Peyer's patch (tissue), 4 donors: ENCODE measurements around the gene FGF8. TPM values are rescaled to one million over a fixed set of nuclear protein-coding genes. Genes with fewer than 3 reads are reported as not detected.

ENCODE experiments used
- DNase-seq, 3 donors: peaks; one replicate each; pipeline ENCODE4 v3.0.0-alpha.2; 2017 to 2019
- H3K27ac ChIP-seq, 4 donors: fragments of 200-600 bp; sonication (generic); one replicate each; pipeline ENCODE4 v1.5.1; 2016 to 2019
- H3K27me3 ChIP-seq, 2 donors: fragments of 200-600 bp; sonication (generic); one replicate each; pipeline ENCODE4 v1.5.1; 2019
- H3K36me3 ChIP-seq, 3 donors: fragments of 200-600 bp; sonication (generic); one replicate each; pipeline ENCODE4 v1.5.1; 2016 to 2019
- H3K4me1 ChIP-seq, 4 donors: fragments of 200-600 bp; sonication (generic); one replicate each; pipeline ENCODE4 v1.5.1; 2016 to 2019
- H3K4me3 ChIP-seq, 4 donors: fragments of 200-600 bp; sonication (generic); 1 replicate in 3 of 4; 2 replicates in 1 of 4; pipeline ENCODE4 v1.5.1; 2016 to 2019; ENCODE audit warnings: mild to moderate bottlenecking in 1 of 4
- H3K9me3 ChIP-seq, 4 donors: fragments of 200-600 bp; sonication (generic); one replicate each; pipeline ENCODE4 v1.5.1; 2016 to 2019; ENCODE audit warnings: mild to moderate bottlenecking in 1 of 4
- POLR2A ChIP-seq, 2 donors: fragments of 450-650 bp; IDR thresholded peaks; one replicate each; pipeline ENCODE4 v1.5.1; 2017; ENCODE audit warnings: antibody characterized with exemption in 2 of 2, mild to moderate bottlenecking in 2 of 2, moderate library complexity in 2 of 2
- total RNA-seq, 4 donors: library from RNA; depleted of rRNA; stranded (reverse); fragments of >200 nt; gene quantifications; one replicate each; pipeline ENCODE4 v1.1.0, GENCODE V29; 2016
- TF ChIP-seq, protein P1 (sequence below), 6 experiments: fragments of 450-650 bp in 4 of 6; fragments of 200-600 bp in 2 of 6; sonication (generic) in 1 of 6; IDR thresholded peaks; one replicate each; pipeline ENCODE4 v1.5.1; 2017 to 2019; ENCODE audit warnings: antibody characterized with exemption in 6 of 6, mild to moderate bottlenecking in 3 of 6, moderate library complexity in 1 of 6

Gene FGF8
- total RNA-seq, 4 donors from 2014 or later, result not detected

DNA sequence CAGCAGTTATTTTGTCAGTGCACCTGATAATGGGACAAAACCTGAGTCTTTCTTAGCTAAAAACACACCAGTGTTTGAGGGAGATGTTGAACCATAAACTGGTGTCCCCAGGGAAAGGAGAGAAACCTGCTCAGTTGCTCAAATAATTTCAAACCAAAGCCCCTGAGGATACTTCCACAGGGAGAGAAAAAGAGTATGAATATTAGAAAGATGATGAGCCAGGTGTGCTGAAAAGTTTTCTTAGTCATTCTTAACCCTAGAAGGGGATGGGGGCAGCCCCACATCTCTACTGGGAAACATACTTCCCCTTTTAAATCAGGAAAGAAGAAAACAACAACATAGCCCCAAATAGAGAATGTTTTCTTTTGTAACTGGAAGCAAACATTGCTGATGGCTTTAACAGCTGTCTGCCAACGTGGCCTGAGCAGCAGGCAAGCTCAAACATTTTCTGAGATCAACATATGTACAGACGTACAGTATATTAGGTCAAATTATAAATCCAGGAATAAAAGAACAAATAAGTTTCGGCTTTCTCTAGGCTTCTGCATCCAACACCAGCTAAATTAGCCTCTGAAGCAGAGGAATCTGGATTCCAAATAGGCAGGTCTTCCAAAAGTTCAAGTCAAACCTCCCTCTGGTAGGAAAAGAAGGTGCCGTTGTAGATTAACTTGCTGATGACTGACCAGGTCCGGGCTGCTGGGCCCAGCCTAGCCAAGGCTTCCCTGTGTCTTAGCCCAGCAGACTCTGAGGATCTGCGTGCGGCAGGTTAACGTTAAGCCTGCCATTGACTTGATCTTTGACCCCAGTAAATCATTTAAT, 50.4 kb downstream of the FGF8 start:
- peak in 2 of 3 donors; percentile 66 to 68 for DNase-seq
- TF ChIP-seq POLR2A (IDR thresholded peaks at IDR 0.05), result peak; percentile 16 to 52
- TF ChIP-seq, protein P1, sequence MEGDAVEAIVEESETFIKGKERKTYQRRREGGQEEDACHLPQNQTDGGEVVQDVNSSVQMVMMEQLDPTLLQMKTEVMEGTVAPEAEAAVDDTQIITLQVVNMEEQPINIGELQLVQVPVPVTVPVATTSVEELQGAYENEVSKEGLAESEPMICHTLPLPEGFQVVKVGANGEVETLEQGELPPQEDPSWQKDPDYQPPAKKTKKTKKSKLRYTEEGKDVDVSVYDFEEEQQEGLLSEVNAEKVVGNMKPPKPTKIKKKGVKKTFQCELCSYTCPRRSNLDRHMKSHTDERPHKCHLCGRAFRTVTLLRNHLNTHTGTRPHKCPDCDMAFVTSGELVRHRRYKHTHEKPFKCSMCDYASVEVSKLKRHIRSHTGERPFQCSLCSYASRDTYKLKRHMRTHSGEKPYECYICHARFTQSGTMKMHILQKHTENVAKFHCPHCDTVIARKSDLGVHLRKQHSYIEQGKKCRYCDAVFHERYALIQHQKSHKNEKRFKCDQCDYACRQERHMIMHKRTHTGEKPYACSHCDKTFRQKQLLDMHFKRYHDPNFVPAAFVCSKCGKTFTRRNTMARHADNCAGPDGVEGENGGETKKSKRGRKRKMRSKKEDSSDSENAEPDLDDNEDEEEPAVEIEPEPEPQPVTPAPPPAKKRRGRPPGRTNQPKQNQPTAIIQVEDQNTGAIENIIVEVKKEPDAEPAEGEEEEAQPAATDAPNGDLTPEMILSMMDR (IDR thresholded peaks at IDR 0.05), result peak in 2 of 6 experiments; percentile 18 to 23
- no peaks in the 10 kb centered on the region for H3K36me3 ChIP-seq
- H3K27ac ChIP-seq, result peak overlapping the region in 1 of 4 donors; percentile 40
- no peak overlapping the region for H3K4me3 ChIP-seq
- no peaks in the 10 kb centered on the region for H3K9me3 ChIP-seq
- no peaks in the 10 kb centered on the region for H3K27me3 ChIP-seq
- peaks cover 0 to 3% (median 0%) of the 10 kb centered on the region in 4 donors for H3K4me1 ChIP-seq

DNA sequence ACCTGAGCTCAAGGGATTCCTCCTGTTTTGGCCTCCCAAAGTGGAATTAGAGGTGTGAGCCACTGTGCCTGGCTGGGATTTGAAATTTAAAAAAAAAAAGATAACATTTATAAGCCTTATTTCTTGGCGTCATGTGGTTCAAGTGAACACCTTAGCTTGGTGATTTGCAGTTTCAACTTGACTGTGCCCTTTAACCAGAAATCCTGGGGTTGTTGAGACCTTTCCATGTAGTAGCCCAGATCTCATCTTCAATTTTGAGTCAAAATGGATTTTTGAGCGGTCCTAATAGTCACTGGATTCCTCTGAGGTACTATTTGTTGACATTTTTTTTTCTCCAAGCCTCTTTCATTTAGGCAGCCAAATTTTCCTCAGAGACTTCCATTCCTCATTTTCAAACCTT, 51.5 kb downstream of the FGF8 start:
- Histone ChIP-seq H3K9me3 (no peaks in the 10 kb centered on the region), H3K4me1 (peaks cover 0 to 3% (median 0%) of the 10 kb centered on the region in 4 donors), H3K27me3 (no peaks in the 10 kb centered on the region), H3K4me3 (no peak overlapping the region), H3K36me3 (no peaks in the 10 kb centered on the region), H3K27ac (no peak overlapping the region)
- TF ChIP-seq, protein P1 (IDR thresholded peaks at IDR 0.05), result no peak
- no peak for TF ChIP-seq POLR2A (IDR thresholded peaks at IDR 0.05)
- no peak for DNase-seq

GRCh38 chr10:101723176-101723575, 52.7 kb downstream of the FGF8 start:
- Histone ChIP-seq H3K36me3 (no peaks in the 10 kb centered on the region), H3K27ac (no peak overlapping the region), H3K9me3 (no peaks in the 10 kb centered on the region), H3K4me3 (no peak overlapping the region), H3K4me1 (peaks cover 0 to 3% (median 0%) of the 10 kb centered on the region in 4 donors), H3K27me3 (no peaks in the 10 kb centered on the region)
- no peak for DNase-seq
- TF ChIP-seq, protein P1 (IDR thresholded peaks at IDR 0.05), result no peak
- no peak for TF ChIP-seq POLR2A (IDR thresholded peaks at IDR 0.05)

DNA sequence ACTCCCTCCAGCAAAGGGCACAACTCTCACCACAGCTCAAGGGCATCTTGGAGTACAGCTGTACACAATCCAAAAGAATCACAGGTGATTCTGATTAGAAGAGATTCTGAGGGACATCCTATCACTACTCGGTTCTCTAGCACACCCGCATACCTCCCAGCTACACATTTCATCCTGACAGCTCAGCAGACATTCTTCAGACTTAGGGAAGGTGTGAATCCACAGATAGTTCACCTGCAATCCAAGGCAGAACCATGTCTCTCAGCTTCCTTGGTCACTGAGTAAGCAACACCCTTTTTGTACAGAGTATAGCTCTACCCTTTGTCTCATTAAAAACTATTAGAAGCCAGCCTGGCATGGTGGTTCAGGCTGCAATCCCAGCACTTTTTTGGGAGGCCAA, 54.1 kb downstream of the FGF8 start:
- DNase-seq, result no peak
- no peak overlapping the region for H3K4me3 ChIP-seq
- H3K36me3 ChIP-seq, result no peaks in the 10 kb centered on the region
- peaks cover 0 to 3% (median 0%) of the 10 kb centered on the region in 4 donors for H3K4me1 ChIP-seq
- no peaks in the 10 kb centered on the region for H3K27me3 ChIP-seq
- no peak for TF ChIP-seq POLR2A (IDR thresholded peaks at IDR 0.05)
- TF ChIP-seq, protein P1 (IDR thresholded peaks at IDR 0.05), result no peak
- H3K9me3 ChIP-seq, result no peaks in the 10 kb centered on the region
- no peak overlapping the region for H3K27ac ChIP-seq

DNA sequence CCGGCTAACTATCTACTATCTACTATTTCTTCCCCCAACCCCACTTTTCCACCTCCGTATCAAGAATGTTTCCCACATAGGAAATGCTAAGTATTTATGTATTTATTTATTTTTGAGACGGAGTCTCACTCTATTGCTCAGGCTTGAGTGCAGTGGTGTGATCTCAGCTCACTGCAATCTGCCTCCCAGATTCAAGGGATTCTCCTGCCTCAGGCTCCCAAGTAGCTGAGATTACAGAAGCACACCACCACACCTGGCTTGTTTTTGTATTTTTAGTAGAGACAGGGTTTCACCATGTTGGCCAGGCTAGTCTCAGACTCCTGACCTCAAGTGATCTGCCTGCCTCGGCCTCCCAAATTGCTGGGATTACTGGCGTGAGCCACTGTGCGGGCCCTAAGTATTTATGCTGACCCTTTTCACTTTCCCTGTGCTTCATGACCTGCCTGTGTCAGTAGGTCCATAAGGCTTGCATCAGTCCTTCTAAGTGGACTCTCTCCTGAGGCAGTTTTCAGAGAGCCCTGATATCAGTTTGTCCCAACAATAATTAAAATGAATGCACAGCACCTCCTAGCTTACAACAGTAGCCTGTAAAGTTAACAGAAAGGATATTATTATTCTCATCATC, 55.2 kb downstream of the FGF8 start:
- DNase-seq, result no peak
- H3K9me3 ChIP-seq, result no peaks in the 10 kb centered on the region
- no peaks in the 10 kb centered on the region for H3K36me3 ChIP-seq
- TF ChIP-seq, protein P1 (IDR thresholded peaks at IDR 0.05), result no peak
- no peak for TF ChIP-seq POLR2A (IDR thresholded peaks at IDR 0.05)
- no peak overlapping the region for H3K4me3 ChIP-seq
- H3K27ac ChIP-seq, result no peak overlapping the region
- H3K4me1 ChIP-seq, result peaks cover 0 to 3% (median 0%) of the 10 kb centered on the region in 4 donors
- H3K27me3 ChIP-seq, result no peaks in the 10 kb centered on the region

Other genes starting within 250 kb of the FGF8 start
- gene POLL, start 187.9 kb downstream of the FGF8 start, total RNA-seq, result 10 to 100 TPM; 26.1 to 55.3 (median 41.2) TPM
- gene DPCD, start 187.8 kb downstream of the FGF8 start, total RNA-seq, result 10 to 100 TPM in 2 of 4 donors, 1 to 10 TPM in 2; 2.3 to 14.0 (median 8.5) TPM
- 100 to 1,000 TPM in 1 of 4 donors, 10 to 100 TPM in 3; 28.0 to 106 (median 58.1) TPM for gene FBXW4, start 80.9 kb downstream of the FGF8 start, total RNA-seq
- 10 to 100 TPM in 2 of 4 donors, 1 to 10 TPM in 2; 7.7 to 25.6 (median 11.2) TPM for gene NPM3, start 7.3 kb upstream of the FGF8 start, total RNA-seq
- 100 to 1,000 TPM; 142 to 367 (median 173) TPM for gene OGA, start 42.3 kb upstream of the FGF8 start, total RNA-seq
- 10 to 100 TPM in 1 of 4 donors, 1 to 10 TPM in 3; 3.5 to 11.6 (median 5.5) TPM for gene KCNIP2, start 67.7 kb upstream of the FGF8 start, total RNA-seq